NCI-H345 treated with DMSO at 0.1 percent for 48 hours (cell line): ENCODE results near the gene MICU2.
"Not testable (repeated sequence)": the region's sequence is repeated elsewhere in the genome, so short reads cannot be mapped to it uniquely, and the experiment has no call there.

ENCODE experiments used
- DNase-seq: peaks from one replicate; lab custom pipeline; 2025; ENCODE audit not compliant: unreplicated experiment; lab: John Stamatoyannopoulos, UW

MICU2 gene

DNA sequence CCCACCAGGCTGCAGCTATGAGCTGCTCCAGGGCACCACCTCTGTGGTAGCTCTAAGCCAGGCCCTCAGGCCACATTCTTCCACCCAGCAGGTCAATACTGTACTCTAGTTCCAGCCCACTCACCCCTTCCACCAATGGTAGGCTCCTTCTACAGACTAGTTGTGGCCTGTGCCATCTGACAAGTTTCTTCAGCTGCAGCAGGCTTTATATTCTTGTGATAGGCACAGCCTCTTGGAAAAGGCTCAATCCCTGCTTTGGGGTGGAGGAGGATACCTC lies 8.5 kb downstream of the MICU2 start:
- DNase-seq = no peak

DNA sequence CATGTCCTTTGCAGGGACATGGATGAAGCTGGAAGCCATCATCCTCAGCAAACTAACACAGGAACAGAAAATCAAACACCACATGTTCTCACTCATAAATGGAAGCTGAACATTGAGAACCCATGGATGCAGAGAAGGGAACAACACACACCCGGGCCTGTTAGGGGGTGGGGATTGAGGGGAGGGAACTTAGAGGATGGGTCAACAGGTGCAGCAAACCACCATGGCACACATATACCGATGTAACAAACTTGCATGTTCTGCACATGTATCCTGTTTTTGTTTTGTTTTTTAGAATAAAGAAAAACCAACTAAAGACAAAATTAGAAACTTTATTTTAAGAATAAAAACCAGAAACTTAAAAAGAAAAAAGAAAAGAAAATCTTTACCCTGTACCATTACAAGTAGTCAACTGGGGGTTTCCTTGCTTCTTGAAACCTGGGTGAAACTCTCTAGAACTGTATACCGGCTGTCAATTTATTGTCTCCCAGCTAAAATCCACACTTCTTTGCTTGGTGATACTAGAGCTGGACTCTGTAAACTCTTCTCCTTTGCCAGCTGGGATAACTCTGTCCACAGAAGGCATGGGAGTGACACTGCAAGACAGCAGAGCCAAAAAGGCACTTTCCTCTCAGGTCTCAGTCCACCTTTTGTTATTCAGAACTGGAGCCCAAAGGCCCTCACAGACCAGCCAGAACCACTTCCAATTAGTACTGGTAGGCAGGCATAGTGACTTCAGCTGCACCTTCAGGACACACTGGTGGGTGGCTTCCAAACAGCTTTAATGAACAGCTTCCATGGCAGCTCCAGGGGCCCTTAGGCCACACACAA lies 9.0 kb downstream of the MICU2 start:
- no peak for DNase-seq

DNA sequence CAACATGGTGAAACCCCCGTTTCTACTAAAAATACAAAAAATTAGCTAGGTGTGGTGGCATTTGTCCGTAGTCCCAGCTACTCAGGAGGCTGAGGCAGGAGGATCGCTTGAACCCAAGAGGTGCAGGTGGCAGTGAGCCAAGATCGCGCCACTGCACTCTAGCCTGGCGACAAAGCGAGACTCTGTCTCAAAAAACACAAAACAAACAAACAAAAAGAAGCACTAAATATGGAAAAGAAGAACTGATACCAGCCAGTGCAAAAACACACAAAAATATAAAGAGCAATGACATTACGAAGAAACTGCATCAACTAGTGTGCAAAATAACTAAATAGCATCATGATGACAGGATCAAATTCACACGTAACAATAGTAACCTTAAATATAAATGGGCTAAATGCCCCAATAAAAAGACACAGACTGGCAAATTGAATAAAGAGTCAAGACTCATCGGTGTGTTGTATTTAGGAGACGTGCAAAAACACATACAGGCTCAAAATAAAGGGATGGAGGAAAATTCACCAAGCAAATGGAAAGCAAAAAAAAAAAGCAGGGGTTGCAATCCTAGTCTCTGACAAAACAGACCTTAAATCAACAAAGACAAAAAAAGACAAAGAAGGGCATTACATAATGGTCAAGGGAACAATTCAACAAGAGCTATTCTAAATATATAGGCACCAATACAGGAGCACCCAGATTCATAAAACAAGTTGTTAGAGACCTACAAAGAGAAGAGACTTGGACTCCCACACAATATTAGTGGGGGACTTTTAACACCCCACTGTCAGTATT lies 13.1 kb downstream of the MICU2 start:
- not testable (repeated sequence) for DNase-seq

DNA sequence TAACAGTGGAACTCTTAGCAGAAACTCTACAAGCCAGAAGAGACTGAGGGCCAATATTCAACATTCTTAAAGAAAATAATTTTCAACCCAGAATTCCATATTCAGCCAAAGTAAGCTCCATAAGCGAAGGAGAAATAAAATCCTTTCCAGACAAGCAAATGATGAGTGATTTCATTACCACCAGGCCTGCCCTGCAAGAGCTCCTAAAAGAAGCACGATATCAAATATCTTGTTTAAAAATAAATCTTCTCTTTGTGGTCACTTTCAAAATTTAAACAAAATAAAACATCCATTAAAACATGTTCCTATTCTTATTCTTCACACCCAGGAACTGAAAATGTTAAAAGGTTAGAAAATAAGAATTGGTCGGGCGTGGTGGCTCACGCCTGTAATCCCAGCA lies 13.7 kb downstream of the MICU2 start:
- DNase-seq = no peak

DNA sequence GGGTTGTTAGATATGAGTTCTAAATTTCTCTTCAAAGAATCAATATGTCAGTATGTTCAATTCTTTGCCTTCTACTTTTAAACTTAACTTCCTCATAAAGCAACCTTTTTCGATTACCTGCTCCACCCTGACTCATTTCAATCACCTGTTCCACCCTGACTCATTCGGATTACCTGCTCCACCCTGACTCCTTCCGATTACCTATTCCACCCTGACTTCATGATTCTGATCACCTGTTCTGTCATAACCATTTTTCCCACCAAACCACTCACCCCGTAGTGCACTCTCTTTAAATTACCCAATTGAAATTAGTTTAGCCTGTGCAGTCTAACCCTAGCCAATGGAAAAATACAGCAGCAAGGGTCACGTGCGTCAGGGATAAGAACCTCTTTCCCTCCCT lies 14.5 kb downstream of the MICU2 start:
- DNase-seq = not testable (repeated sequence)

DNA sequence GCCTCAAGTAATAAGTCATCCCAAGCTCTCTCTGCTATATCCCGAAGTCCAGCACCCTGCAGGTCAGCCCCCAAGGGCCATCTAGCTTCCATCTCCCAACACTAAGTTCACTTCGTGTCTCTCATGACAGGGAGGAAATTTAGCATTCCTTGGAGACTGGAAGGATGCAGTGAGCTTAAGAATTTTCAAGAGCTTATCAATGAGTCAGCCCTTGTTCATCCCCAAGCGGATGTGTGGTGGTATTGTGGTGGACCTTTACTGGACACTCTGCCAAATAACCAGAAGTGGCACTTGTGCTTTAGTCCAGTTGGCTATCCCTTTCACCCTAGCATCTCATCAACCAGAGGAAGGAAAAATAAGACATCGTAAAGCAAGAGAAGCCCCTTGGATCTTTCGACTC lies 15.6 kb downstream of the MICU2 start:
- not testable (repeated sequence) for DNase-seq

DNA sequence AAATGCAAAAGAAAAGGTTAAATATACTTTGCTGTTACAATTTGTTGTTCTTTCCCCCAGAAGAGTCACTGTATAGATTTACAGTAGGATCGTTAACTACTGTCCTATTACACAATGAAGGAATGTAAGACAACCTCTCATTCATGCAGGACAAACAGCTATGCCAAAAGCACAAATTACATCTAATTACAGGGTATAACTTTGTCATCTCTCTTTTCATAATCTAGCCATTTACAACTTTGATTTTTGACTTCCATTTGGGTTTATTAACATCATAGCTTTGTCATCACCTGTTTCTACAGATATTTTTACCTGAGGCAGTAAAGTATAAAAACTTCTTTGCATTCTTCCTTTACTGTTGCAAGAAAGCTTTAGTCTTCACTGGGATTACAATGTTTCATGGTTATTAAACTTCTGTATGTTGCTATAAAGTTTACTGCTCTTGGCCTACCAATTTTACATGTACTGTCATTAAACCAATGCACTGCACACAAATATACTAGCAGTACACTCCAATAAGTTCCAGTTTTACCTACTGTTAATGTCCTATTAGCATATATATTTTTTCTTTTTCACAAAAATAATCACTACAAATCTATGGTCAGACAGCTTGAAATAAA lies 18.9 kb downstream of the MICU2 start:
- no peak for DNase-seq

DNA sequence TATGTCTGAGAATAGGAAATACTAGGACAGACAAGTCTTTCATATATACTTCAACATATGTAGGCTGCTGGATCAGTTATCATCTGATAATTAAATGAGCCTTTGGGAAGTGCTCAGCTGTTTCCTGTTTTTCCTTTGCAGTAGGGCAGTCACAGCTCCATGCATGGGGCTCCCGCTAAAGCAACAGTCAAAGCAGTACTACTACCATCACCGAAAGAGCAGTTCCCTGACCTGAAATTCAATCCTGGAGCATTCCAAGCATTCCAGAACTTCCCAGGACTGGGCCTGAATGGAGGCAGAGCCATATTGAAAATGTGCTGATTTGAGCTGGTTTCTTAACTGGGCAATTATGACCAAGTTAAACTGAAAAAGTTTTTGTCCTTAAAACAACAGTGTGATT lies 20.5 kb downstream of the MICU2 start:
- DNase-seq = no peak

DNA sequence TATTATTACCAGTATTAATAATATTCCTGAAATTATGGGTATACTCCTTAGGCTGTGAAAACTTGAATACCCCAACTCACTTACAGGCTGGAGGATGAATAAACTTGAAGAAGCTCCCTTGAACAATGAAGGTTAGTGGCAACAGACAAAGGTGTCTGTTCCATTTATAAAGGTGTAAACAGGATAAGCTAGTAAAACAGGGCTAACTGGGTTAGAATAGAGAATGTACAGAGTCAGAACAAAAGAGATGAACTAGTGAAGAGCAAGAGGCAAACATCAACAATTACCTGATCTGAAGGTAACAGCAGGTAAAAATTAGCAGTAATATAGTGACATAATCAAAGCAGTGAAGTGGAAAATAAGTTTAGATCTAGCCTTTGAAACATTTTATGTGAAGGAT lies 23.2 kb downstream of the MICU2 start:
- no peak for DNase-seq

DNA sequence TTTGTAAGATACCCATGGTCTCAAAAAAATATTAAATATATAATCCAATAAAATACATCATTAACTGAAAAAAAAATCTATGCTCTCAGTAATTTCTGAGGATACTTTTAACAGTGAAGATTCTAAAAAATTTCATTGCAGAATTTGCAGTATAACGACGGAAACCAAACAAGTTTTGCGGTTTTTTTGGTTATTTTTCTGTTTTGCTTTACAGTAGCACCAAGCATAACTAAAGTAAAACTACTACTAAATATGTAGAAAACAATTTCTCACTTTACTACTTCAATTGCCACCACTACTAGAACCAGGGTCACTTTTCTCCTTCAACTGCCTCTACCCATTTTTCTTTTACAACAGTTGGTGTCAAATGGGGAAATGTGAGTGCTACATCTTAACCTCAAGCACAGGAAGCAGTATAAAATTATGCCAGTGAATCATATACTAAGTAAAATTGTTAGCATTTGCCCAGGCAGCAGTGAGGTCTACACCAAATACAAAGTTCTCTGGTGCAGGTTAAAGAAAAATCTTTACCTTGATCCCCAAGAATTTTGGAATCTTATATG lies 24.1 kb downstream of the MICU2 start:
- DNase-seq = no peak

DNA sequence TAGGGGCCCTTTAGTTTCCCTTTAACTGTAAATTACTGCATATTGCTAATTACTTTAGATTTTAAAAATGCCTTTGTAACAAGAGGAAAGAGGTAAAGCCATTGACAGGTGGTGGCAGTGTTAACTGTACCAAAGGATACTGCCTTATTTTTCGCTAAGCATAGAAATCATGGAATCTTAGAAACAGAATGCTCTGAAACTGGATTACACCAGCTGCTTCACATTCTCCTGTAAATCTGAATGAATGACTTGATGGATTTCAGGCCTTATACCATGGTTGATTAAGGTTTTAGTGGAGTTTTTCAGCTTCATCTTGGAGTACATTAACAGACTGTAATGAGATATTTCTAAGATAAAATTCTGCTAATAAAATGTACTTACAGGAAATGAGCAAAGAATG lies 25.2 kb downstream of the MICU2 start:
- DNase-seq = no peak

DNA sequence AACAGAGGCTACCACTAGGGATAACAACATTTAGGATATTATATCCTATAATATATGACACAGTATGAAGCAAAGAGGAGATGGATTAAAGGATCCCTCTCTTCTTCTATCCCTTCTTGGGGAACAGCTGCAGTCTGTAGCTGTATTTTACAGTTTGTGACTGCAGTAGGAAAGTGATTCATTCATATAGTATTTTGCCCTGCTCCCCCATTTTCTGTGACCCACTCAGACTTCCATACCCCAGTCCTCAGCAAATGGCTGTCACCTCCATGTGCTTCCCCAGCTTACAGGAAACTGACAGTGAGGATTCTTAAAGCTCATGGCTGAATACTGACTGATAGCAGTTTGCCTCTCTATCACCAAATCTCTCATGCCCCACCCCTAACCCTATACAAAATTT lies 27.5 kb downstream of the MICU2 start:
- no peak for DNase-seq

DNA sequence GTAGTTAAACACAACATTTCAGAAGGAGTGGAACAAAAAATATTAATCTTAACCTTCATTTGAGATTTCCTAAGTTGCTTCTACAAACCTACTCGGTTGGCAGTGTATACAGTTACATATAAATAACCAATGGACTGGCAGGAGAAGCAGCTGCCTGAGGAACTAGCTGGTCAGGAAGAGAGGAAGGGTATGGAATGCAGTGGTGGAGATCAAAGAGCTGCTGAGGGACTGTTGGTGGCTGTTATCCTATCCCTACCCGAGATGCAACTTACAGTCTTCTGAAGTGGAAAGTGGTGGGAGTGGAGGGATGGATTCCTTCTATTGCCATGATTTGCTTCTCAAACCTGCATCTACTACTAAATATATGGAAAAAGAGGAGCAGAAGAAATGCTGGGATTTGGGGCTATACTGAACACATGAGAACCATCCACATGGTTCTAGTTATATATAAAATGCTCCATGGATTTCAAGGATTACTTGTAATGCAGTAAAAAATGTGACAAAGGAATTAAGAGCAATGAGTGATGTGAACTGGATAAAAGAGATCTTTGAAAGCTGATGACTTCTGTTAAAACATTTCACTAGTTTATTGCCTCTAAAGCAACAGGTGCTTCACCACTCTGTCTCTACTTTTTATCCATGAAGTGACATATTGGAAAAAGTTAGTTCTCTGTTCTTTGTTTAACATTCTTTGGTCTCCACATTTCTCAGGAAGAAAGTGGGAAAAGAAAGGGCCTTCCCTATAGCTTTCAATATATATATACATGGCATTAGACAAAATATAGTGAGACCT lies 29.9 kb downstream of the MICU2 start:
- DNase-seq = no peak

DNA sequence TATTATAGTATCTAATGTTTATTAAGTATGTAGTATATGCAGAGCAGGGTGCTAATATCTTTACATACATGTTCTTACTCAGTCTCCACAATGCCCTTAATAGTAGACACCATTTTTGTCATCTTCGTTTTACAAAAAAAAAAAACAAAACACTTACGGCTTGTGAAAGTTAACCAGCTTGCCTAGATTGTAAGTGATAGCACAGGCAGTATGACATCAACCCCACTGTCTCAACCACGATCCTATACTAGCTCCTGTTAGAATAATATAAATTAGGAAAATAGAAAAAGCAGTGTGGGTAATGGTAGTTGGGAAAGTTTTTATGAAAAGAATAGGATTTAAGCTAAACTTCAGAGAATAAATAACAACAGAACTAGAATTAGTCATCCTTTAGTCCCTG lies 34.3 kb downstream of the MICU2 start:
- no peak for DNase-seq

DNA sequence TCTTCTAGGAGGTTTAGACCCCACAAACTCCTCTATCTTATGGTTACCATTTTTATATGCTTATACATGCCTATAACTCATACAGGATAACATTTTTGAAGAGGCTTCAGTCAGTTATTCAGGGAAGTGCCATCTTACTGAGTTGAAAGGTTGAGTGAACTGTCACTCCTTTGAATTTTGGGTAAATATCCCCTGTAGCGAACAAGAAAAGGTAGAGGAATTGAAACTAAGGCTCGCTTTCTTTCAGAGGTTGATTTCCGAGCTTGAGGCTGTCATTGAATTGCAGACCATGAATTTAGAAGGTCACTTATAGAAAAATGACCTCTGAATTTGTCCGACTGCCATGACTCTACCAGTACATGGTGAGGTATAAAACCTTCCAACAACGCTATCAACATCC lies 35.1 kb downstream of the MICU2 start:
- no peak for DNase-seq

DNA sequence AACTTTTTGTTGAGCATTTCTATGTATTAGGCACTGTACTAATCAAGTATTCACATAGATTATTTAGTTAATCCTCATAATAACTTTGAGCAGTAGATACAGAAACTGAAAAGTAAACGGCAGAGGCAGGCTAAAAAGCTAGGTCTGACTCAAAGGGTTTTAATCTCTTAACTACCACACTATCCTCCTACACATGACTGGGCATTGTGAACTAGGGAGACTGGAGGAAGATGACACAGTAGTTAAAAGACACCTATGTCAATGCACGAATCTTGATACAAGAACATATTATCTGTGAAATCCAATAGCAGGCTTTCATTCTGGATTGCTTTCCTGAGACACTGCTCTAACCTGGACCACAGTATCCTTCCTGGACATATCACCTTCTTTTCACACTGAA lies 36.3 kb downstream of the MICU2 start:
- no peak for DNase-seq

DNA sequence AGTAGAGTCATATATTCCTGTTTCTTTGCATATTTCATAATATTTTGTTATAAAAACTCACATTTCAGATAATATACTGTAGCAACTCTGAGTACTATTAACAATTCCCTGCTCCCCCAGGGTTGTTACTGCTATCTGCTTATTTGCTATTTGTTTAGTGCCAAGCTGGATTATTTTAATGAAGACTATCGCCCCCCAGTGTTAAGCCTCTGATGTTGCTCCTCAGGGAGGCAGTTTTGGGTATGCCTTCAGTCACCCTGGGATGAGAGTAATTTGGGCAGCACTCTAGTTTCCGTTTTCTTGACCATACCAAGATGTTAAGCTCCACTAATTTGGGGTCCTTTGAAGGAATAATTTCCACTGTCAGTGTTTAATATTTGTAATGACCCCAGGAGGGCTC lies 46.0 kb downstream of the MICU2 start:
- DNase-seq = no peak

DNA sequence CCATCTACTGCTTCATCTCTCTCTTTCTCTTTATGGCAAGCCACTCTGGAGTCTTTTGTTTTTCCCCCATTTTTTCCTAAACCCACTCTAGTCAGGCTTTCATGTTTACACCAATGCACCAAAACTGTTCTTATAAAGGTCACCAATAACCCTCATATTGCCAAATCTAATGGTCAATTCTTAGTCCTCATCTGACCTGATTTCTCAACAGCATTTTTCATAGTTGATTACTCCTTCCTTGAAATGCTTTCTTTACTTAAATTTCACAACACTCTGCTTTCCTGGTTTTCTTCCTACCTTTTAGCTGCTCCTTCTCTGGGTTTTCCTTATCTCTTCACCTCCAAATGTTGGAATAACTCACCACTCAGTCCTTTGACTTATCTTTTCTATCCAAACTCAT lies 47.9 kb downstream of the MICU2 start:
- DNase-seq = no peak

DNA sequence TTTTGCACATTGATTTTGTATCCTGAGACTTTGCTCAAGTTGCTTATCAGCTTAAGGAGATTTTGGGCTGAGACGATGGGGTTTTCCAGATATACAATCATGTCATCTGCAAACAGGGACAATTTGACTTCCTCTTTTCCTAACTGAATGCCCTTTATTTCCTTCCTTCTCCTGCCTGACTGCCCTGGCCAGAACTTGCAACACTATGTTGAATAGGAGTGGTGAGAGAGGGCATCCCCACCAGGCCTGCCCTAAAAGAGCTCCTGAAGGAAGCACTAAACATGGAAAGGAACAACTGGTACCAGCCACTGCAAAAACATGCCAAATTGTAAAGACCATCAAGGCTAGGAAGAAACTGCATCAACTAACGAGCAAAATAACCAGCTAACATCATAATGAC lies 50.7 kb downstream of the MICU2 start:
- DNase-seq = not testable (repeated sequence)

DNA sequence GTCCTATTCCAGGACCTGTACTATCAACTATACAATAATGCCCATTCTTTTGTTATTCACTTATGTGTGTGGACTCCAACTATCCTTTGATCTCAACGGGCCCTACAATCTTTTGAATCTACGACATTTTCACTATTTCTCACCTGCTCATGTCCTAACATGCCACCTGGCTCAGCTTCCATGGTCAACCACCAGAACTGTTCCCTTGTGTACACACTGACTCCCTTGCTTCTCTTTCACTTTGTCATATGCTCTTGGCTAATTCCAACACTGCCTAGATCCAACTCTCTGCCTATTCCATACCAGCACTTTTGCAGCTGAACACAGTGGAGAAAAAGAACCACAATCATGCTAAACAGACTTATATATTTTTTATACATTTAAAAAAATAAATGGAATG lies 53.1 kb downstream of the MICU2 start:
- no peak for DNase-seq

DNA sequence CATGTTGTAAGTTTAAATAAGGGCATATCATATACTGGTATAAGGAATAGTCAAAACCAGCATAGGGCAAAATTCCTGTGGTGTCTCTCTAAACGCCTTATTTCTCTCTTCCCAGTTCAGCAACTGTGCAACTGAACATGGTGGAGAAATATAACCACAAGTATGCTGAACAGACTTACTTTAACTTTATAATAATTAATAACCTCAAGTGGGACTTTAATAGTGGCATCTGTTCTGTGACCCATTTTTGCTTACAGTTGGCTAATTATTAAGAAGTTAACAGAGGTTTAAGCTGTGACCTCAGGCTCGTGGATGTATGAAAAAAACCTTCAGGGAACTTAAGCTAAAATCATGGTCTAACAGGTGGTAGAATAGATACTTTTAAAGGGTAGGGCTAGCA lies 54.3 kb downstream of the MICU2 start:
- no peak for DNase-seq
